Astrocyte (in vitro differentiated cells and primary cell): Measurements from ENCODE around the gene RUNX1. TPM values are rescaled to one million over a fixed set of nuclear protein-coding genes. Genes with fewer than 3 reads are reported as not detected.

Source experiments
- DNase-seq: peaks from one replicate; pipeline ENCODE4 v3.0.0-alpha.2; 2010; ENCODE audit warnings: low read depth
- FAIRE-seq: peaks from 2 replicates; lab custom pipeline; 2011; peaks lifted over from hg19 to GRCh38; lab: Jason Lieb, UNC
- H2AFZ ChIP-seq: 2 replicates; pipeline ENCODE4 v1.6.0; 2012; ENCODE audit warnings: low read depth, low read length, inconsistent platforms
- H3K27ac ChIP-seq: 2 replicates; pipeline ENCODE4 v1.5.1; 2011; ENCODE audit warnings: low read depth, low read length, inconsistent platforms
- H3K27me3 ChIP-seq: 2 replicates; pipeline ENCODE4 v1.6.0; 2011; ENCODE audit warnings: low read length, inconsistent platforms; ENCODE audit not compliant: insufficient read depth
- H3K36me3 ChIP-seq: 2 replicates; pipeline ENCODE4 v1.5.1; 2011; ENCODE audit warnings: low read length, inconsistent platforms; ENCODE audit not compliant: insufficient read depth
- H3K4me1 ChIP-seq: 2 replicates; pipeline ENCODE4 v1.5.1; 2011; ENCODE audit warnings: low read length, inconsistent platforms; ENCODE audit not compliant: insufficient read depth
- H3K4me2 ChIP-seq: 2 replicates; pipeline ENCODE4 v1.6.0; 2012; ENCODE audit warnings: low read length, inconsistent platforms
- H3K4me3 ChIP-seq: 2 replicates; pipeline ENCODE4 v1.5.1; 2011; ENCODE audit warnings: low read depth, mild to moderate bottlenecking, low read length, inconsistent platforms; ENCODE audit not compliant: insufficient read depth
- H3K79me2 ChIP-seq: 2 replicates; pipeline ENCODE4 v1.6.0; 2012; ENCODE audit warnings: mild to moderate bottlenecking, low read length, inconsistent platforms; ENCODE audit not compliant: insufficient read depth
- H3K9ac ChIP-seq: 2 replicates; pipeline ENCODE4 v1.6.0; 2012; ENCODE audit warnings: mild to moderate bottlenecking, low read length, inconsistent platforms
- H3K9me3 ChIP-seq: 2 replicates; pipeline ENCODE4 v1.5.1; 2012; ENCODE audit warnings: low read depth, mild to moderate bottlenecking, low read length, inconsistent platforms; ENCODE audit not compliant: insufficient read depth
- H4K20me1 ChIP-seq: 2 replicates; pipeline ENCODE4 v1.6.0; 2012; ENCODE audit warnings: low read length, inconsistent platforms; ENCODE audit not compliant: insufficient read depth
- H3K27ac Mint-ChIP-seq: one replicate; pipeline ENCODE4 v1.8.0; 2021; ENCODE audit warnings: mild to moderate bottlenecking, mixed read lengths; ENCODE audit not compliant: unreplicated experiment
- H3K27me3 Mint-ChIP-seq: one replicate; pipeline ENCODE4 v1.8.0; 2021; ENCODE audit warnings: low read depth, mixed read lengths; ENCODE audit not compliant: unreplicated experiment
- H3K36me3 Mint-ChIP-seq: one replicate; pipeline ENCODE4 v1.8.0; 2021; ENCODE audit warnings: low read depth, mixed read lengths; ENCODE audit not compliant: unreplicated experiment
- H3K4me1 Mint-ChIP-seq: one replicate; pipeline ENCODE4 v1.8.0; 2021; ENCODE audit warnings: low read depth, mixed read lengths; ENCODE audit not compliant: unreplicated experiment
- H3K4me3 Mint-ChIP-seq: one replicate; pipeline ENCODE4 v1.8.0; 2021; ENCODE audit warnings: mild to moderate bottlenecking, moderate library complexity, mixed read lengths; ENCODE audit not compliant: unreplicated experiment
- H3K9me3 Mint-ChIP-seq: one replicate; pipeline ENCODE4 v1.8.0; 2021; ENCODE audit warnings: mild to moderate bottlenecking, mixed read lengths; ENCODE audit not compliant: unreplicated experiment
- CTCF ChIP-seq: IDR thresholded peaks from 2 replicates; pipeline ENCODE4 v1.5.1; 2011; ENCODE audit warnings: low read depth, mild to moderate bottlenecking, inconsistent platforms, low read length, moderate library complexity; ENCODE audit not compliant: insufficient read depth
- EZH2 ChIP-seq: IDR thresholded peaks from 2 replicates; pipeline ENCODE4 v1.6.1; 2012; ENCODE audit warnings: mild to moderate bottlenecking, low read length, inconsistent platforms; ENCODE audit not compliant: insufficient read depth
- total RNA-seq: library from RNA; stranded (reverse); gene quantifications from 2 replicates; pipeline ENCODE4 v1.2.1, GENCODE V29; 2021

The RUNX1 gene
- total RNA-seq, 1 donor from 2014 or later: 84.6 TPM

DNA sequence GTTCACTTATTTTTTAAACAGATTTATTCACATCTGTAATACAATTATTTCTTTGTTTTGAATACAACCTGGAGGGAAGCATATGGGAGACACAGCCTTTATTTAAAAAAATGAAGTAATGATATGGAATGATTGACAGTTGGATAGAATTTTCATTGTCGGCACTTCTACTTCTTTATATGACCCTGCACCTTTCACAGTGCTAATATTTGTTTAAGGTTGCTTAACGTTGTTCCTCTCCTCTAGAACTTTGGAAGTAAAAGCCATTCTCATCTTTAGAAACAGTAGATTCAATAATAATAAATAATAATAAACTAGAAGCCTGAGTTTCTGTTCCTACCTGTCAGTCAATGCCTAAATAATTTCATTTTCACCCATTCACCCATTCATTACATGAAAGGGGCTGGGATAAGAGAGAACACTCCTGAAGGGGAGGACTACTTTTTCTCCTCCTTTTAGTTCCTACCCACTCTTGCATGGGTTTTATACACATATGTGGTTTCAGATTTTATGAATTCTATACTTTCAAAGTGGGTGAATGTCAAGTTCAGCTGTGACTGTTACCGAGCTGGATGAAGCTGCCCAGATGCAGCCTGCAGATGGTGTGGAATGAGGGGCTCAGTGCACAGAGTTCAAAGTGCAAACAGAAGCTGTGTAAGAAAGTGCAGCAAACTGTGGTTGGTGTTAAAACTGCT lies 9.4 kb downstream of the RUNX1 start:
- no peaks in the 10 kb centered on the region for H3K27me3 ChIP-seq
- no peaks in the 10 kb centered on the region for H4K20me1 ChIP-seq
- TF ChIP-seq EZH2 (no peak), CTCF (no peak)
- H3K27ac ChIP-seq: no peak overlapping the region
- H3K36me3 ChIP-seq: peaks cover 3% of the 10 kb centered on the region
- H3K79me2 ChIP-seq: peaks cover 59% of the 10 kb centered on the region
- no peak overlapping the region for H3K9ac ChIP-seq
- Mint-ChIP-seq H3K9me3 (peaks cover 5% of the 10 kb centered on the region), H3K27me3 (no peaks in the 10 kb centered on the region), H3K27ac (no peak overlapping the region), H3K4me1 (peaks cover 30% of the 10 kb centered on the region), H3K36me3 (peaks cover 11% of the 10 kb centered on the region), H3K4me3 (no peak overlapping the region)
- no peak for DNase-seq
- no peaks in the 10 kb centered on the region for H3K9me3 ChIP-seq
- no peak overlapping the region for H3K4me2 ChIP-seq
- H2AFZ ChIP-seq: no peak overlapping the region
- FAIRE-seq: no peak
- H3K4me3 ChIP-seq: no peak overlapping the region
- peaks cover 7% of the 10 kb centered on the region for H3K4me1 ChIP-seq

DNA sequence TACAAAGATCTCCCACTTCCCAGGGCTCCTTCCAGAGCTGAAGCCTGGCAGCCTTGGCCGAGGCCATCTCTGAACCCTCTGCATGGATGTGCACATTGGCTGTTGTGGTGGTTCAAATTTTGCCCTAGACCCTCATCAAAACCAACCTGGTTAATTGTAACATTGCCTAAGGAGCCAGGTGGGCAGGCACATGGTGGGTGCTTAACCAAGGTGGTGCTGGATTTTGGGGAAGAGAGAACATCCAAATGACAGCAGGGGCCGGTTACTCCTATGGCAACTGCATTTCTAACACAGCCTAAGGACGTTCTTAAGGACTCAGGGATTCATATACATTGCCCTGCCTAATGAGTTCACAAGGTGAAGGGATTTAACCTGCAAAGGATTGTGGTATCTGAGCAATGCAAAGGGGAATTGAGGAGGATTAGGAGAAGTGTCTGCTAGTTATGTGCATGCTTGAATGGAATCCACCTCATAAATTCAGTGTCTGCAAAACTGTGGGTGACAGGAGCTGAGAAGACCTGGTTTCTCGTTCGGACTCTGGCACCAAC lies 10.3 kb downstream of the RUNX1 start:
- H3K27me3 Mint-ChIP-seq: no peaks in the 10 kb centered on the region
- TF ChIP-seq EZH2 (no peak), CTCF (no peak)

GRCh38 chr21:35037384-35037765 lies 11.7 kb downstream of the RUNX1 start:
- no peaks in the 10 kb centered on the region for H3K27me3 Mint-ChIP-seq
- no peak overlapping the region for H2AFZ ChIP-seq
- H3K36me3 ChIP-seq: no peaks in the 10 kb centered on the region
- no peak overlapping the region for H3K27ac Mint-ChIP-seq
- H3K27me3 ChIP-seq: no peaks in the 10 kb centered on the region
- no peak overlapping the region for H3K9ac ChIP-seq
- H3K4me1 ChIP-seq: peaks cover 7% of the 10 kb centered on the region
- H3K27ac ChIP-seq: no peak overlapping the region
- H3K4me3 ChIP-seq: no peak overlapping the region
- TF ChIP-seq EZH2 (no peak), CTCF (no peak)
- H4K20me1 ChIP-seq: peaks cover 4% of the 10 kb centered on the region
- H3K79me2 ChIP-seq: peaks cover 51% of the 10 kb centered on the region
- H3K4me1 Mint-ChIP-seq: peaks cover 20% of the 10 kb centered on the region
- no peaks in the 10 kb centered on the region for H3K9me3 ChIP-seq
- no peak for DNase-seq
- no peak overlapping the region for H3K4me2 ChIP-seq
- peaks cover 5% of the 10 kb centered on the region for H3K9me3 Mint-ChIP-seq
- peaks cover 10% of the 10 kb centered on the region for H3K36me3 Mint-ChIP-seq
- no peak overlapping the region for H3K4me3 Mint-ChIP-seq
- no peak for FAIRE-seq

More for the DNA sequence above, 10.3 kb downstream of the RUNX1 start:
- H3K4me3 Mint-ChIP-seq: no peak overlapping the region
- DNase-seq (no peak), FAIRE-seq (no peak)
- Histone ChIP-seq H3K9ac (no peak overlapping the region), H4K20me1 (no peaks in the 10 kb centered on the region), H3K4me3 (no peak overlapping the region), H3K4me2 (no peak overlapping the region), H3K27me3 (no peaks in the 10 kb centered on the region), H3K4me1 (peaks cover 7% of the 10 kb centered on the region), H3K9me3 (no peaks in the 10 kb centered on the region), H3K79me2 (peaks cover 55% of the 10 kb centered on the region), H3K27ac (no peak overlapping the region), H3K36me3 (no peaks in the 10 kb centered on the region), H2AFZ (no peak overlapping the region)
- no peak overlapping the region for H3K27ac Mint-ChIP-seq
- peaks cover 28% of the 10 kb centered on the region for H3K4me1 Mint-ChIP-seq
- peaks cover 13% of the 10 kb centered on the region for H3K36me3 Mint-ChIP-seq
- H3K9me3 Mint-ChIP-seq: peaks cover 5% of the 10 kb centered on the region
